ENCODE measurements around the gene CTNNA3.
"Not testable (repeated sequence)": the region's sequence is repeated elsewhere in the genome, so short reads cannot be mapped to it uniquely, and the experiment has no call there.

The CTNNA3 gene

GRCh38 chr10:67261300-67261797 lies 434.6 kb downstream of the CTNNA3 start:
- H3K9me3 Mint-ChIP-seq (ENCODE audit: low read depth), result peaks cover 3% of the 10 kb centered on the region
- H3K27ac Mint-ChIP-seq, result no peak overlapping the region
- no peaks in the 10 kb centered on the region for H3K4me1 Mint-ChIP-seq (ENCODE audit: low read depth)
- H3K4me3 Mint-ChIP-seq, result no peak overlapping the region
- peaks cover 7% of the 10 kb centered on the region for H3K27me3 Mint-ChIP-seq
- H3K36me3 Mint-ChIP-seq, result no peaks in the 10 kb centered on the region

- H3K9me3 Mint-ChIP-seq (ENCODE audit: low read depth), result peaks cover 3% of the 10 kb centered on the region
- no peaks in the 10 kb centered on the region for H3K36me3 Mint-ChIP-seq
- H3K27me3 Mint-ChIP-seq, result peaks cover 4% of the 10 kb centered on the region
- no peak overlapping the region for H3K27ac Mint-ChIP-seq
- no peak overlapping the region for H3K4me3 Mint-ChIP-seq
- no peaks in the 10 kb centered on the region for H3K4me1 Mint-ChIP-seq (ENCODE audit: low read depth)
These were observed 436.6 kb downstream of the CTNNA3 start for GRCh38 chr10:67259319-67259929.

DNA sequence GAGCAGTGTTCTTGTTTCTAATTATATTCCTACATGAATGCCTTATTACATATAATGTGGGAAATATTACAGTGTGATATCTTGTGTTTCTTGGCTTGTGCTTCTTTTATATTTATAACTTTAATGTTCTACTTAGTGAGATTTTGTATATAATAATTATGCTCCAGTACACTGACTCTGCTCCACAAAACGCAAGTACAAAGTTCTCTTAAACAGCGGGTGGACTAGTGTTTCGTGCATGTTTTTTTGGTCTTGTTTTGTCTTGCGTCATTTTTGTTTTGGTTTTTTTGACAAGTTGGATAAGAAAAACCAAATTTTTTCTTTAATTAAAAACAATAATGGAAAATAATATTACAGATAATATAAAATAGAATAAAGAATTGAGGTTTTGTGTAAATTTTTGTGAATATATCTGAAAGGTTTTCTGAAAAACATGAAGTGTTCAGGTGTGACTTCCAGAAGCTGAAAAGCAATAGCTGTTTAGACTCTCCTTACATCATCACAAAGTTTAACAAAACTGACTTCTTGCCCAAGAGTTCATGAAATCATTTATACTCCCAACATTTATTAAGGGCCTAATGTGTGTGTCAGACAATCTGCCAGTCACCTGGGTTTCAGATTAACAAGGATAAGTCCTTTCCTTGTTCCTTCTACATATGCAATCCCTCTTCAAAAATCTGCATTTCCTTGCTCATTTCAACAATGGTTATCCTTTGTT lies 438.4 kb downstream of the CTNNA3 start:
- Mint-ChIP-seq H3K9me3 (ENCODE audit: low read depth) (peaks cover 3% of the 10 kb centered on the region), H3K36me3 (no peaks in the 10 kb centered on the region), H3K4me1 (ENCODE audit: low read depth) (no peaks in the 10 kb centered on the region), H3K27ac (no peak overlapping the region), H3K27me3 (peaks cover 4% of the 10 kb centered on the region), H3K4me3 (no peak overlapping the region)

DNA sequence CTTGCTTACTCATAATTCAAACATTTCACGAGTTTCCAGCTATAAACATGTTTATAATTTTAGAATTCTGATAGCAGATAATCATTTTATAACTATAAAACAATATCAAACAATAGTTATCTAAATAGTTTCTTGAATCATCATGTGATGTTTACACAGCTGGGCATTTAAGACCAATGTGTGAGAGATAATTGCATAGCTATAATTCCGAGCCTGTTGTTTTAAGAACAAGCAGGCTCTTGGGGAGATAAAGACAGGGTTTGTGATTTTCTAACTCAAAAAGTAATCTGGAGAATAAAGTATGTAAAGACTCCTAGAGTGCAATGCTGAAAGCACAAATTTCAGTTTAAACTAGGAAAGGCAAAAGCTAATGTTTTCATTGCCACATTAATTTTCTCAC lies 439.0 kb downstream of the CTNNA3 start:
- Mint-ChIP-seq H3K9me3 (ENCODE audit: low read depth) (peaks cover 3% of the 10 kb centered on the region), H3K27ac (no peak overlapping the region), H3K27me3 (peaks cover 3% of the 10 kb centered on the region), H3K36me3 (no peaks in the 10 kb centered on the region), H3K4me1 (ENCODE audit: low read depth) (no peaks in the 10 kb centered on the region), H3K4me3 (no peak overlapping the region)

GRCh38 chr10:67250686-67251085 lies 445.3 kb downstream of the CTNNA3 start:
- H3K4me3 Mint-ChIP-seq, result no peak overlapping the region
- H3K27ac Mint-ChIP-seq, result no peak overlapping the region
- H3K4me1 Mint-ChIP-seq (ENCODE audit: low read depth), result no peaks in the 10 kb centered on the region
- H3K27me3 Mint-ChIP-seq, result peaks cover 1% of the 10 kb centered on the region
- no peaks in the 10 kb centered on the region for H3K36me3 Mint-ChIP-seq
- peaks cover 5% of the 10 kb centered on the region for H3K9me3 Mint-ChIP-seq (ENCODE audit: low read depth)

DNA sequence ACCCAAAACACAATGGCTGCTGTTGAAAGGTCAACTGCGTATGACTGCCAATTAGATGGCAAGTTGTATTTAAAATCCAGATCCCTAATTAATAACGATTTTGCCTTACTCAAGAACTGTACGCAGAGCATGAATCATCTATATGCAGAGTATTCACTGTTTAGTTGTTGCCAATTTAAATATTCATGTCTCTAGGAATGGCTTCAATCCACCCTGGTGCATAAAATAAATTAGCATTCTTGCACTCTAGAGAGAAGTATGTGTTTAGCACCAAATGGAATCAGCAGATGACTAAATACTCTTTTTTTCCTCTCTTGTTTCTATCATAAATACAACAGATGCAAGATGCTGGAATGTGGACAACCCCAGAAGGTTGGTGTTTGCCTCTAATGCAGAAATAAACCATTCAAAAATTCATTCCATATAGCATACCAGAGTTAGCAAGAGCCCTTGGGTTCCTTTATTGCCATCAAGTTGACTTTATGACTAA lies 449.9 kb downstream of the CTNNA3 start:
- H3K27ac Mint-ChIP-seq, result no peak overlapping the region
- H3K4me1 Mint-ChIP-seq (ENCODE audit: low read depth), result no peaks in the 10 kb centered on the region
- H3K36me3 Mint-ChIP-seq, result no peaks in the 10 kb centered on the region

DNA sequence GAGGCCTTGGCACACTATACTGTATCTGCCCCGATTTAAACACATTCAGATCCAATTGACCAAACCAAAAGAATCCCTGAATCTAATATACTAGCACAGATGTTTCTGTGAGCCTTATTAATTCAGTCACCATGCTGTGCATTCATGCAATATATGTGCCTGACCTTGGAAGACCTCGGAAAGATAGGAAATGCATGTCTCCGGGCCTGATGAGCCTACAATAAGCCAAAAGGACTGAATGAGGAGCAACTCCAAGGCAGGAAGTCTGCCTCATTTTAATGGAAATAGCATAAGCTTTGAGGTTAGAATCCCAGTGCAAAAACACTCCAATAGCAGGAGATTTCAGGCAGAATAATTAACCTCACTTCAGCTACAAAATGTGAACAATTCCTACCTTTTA lies 453.5 kb downstream of the CTNNA3 start:
- no peaks in the 10 kb centered on the region for H3K27me3 Mint-ChIP-seq
- H3K36me3 Mint-ChIP-seq, result no peaks in the 10 kb centered on the region
- H3K4me1 Mint-ChIP-seq (ENCODE audit: low read depth), result no peaks in the 10 kb centered on the region
- H3K27ac Mint-ChIP-seq, result no peak overlapping the region
- no peaks in the 10 kb centered on the region for H3K9me3 Mint-ChIP-seq (ENCODE audit: low read depth)
- no peak overlapping the region for H3K4me3 Mint-ChIP-seq

More for the DNA sequence above, 449.9 kb downstream of the CTNNA3 start:
- Mint-ChIP-seq H3K4me3 (no peak overlapping the region), H3K9me3 (ENCODE audit: low read depth) (peaks cover 5% of the 10 kb centered on the region), H3K27me3 (no peaks in the 10 kb centered on the region)

- H3K36me3 Mint-ChIP-seq, result no peaks in the 10 kb centered on the region
- no peak overlapping the region for H3K27ac Mint-ChIP-seq
- no peak overlapping the region for H3K4me3 Mint-ChIP-seq
- no peaks in the 10 kb centered on the region for H3K27me3 Mint-ChIP-seq
- H3K4me1 Mint-ChIP-seq (ENCODE audit: low read depth), result no peaks in the 10 kb centered on the region
- H3K9me3 Mint-ChIP-seq (ENCODE audit: low read depth), result no peaks in the 10 kb centered on the region
These were observed 454.5 kb downstream of the CTNNA3 start for GRCh38 chr10:67241451-67241850.

GRCh38 chr10:67239864-67240497 lies 456.0 kb downstream of the CTNNA3 start:
- H3K4me1 Mint-ChIP-seq (ENCODE audit: low read depth), result no peaks in the 10 kb centered on the region
- no peak overlapping the region for H3K4me3 Mint-ChIP-seq
- H3K27me3 Mint-ChIP-seq, result no peaks in the 10 kb centered on the region
- H3K27ac Mint-ChIP-seq, result no peak overlapping the region
- H3K36me3 Mint-ChIP-seq, result no peaks in the 10 kb centered on the region
- H3K9me3 Mint-ChIP-seq (ENCODE audit: low read depth), result no peaks in the 10 kb centered on the region

DNA sequence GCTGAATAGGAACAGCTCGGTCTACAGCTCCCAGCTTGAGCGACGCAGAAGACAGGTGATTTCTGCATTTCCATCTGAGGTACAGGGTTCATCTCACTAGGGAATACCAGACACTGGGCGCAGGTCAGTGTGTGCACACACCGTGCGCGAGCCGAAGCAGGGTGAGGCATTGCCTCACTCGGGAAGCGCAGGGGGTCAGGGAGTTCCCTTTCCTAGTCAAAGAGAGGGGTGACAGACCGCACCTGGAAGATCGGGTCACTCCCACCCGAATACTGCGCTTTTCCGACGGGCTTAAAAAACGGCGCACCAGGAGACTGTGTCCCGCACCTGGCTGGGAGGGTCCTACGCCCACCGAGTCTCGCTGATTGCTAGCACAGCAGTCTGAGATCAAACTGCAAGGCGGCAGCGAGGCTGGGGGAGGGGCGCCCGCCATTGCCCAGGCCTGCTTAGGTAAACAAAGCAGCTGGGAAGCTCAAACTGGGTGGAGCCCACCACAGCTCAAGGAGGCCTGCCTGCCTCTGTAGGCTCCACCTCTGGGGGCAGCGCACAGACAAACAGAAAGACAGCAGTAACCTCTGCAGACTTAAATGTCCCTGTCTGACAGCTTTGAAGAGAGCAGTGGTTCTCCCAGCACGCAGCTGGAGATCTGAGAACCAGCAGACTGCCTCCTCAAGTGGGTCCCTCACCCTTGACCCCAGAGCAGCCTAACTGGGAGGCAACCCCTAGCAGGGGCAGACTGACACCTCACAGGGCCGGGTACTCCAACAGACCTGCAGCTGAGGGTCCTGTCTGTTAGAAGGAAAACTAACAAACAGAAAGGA lies 465.1 kb downstream of the CTNNA3 start:
- not testable (repeated sequence) for H3K36me3 Mint-ChIP-seq; H3K4me1 Mint-ChIP-seq (ENCODE audit: low read depth); H3K27ac Mint-ChIP-seq; H3K9me3 Mint-ChIP-seq (ENCODE audit: low read depth); H3K4me3 Mint-ChIP-seq
- peaks cover 15% of the 10 kb centered on the region for H3K27me3 Mint-ChIP-seq

- H3K27me3 Mint-ChIP-seq, result peaks cover 11% of the 10 kb centered on the region
These were observed 470.8 kb downstream of the CTNNA3 start for GRCh38 chr10:67225226-67225625.

DNA sequence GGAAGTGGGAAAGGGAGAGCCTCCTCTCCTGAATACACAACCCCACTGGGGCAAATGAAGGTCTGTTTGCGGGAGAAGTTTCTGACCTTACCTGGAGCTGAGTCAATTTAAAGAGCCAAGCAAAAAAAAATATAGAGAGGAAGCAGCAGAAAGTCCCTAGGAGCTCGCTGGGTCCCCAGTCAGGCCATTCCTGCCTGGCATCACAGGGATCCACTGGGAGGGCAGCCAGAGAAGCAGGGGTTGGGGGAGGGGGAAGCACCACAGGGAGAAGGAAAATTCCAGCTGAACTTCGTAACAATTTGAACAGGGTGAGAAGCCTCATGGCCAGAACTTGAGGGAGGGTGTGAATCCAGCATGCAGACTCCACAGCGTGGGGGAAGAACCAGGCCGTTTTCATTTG lies 471.4 kb downstream of the CTNNA3 start:
- Mint-ChIP-seq H3K9me3 (ENCODE audit: low read depth) (peaks cover 11% of the 10 kb centered on the region), H3K4me3 (no peak overlapping the region), H3K4me1 (ENCODE audit: low read depth) (no peaks in the 10 kb centered on the region), H3K27ac (no peak overlapping the region), H3K27me3 (peaks cover 6% of the 10 kb centered on the region), H3K36me3 (no peaks in the 10 kb centered on the region)

More at GRCh38 chr10:67225226-67225625, 470.8 kb downstream of the CTNNA3 start:
- Mint-ChIP-seq H3K4me1 (ENCODE audit: low read depth) (no peaks in the 10 kb centered on the region), H3K4me3 (no peak overlapping the region), H3K27ac (no peak overlapping the region), H3K9me3 (ENCODE audit: low read depth) (peaks cover 11% of the 10 kb centered on the region), H3K36me3 (no peaks in the 10 kb centered on the region)

GRCh38 chr10:67222934-67223333 lies 473.1 kb downstream of the CTNNA3 start:
- H3K9me3 Mint-ChIP-seq (ENCODE audit: low read depth), result peaks cover 6% of the 10 kb centered on the region
- no peaks in the 10 kb centered on the region for H3K36me3 Mint-ChIP-seq
- no peak overlapping the region for H3K4me3 Mint-ChIP-seq
- no peak overlapping the region for H3K27ac Mint-ChIP-seq
- peaks cover 8% of the 10 kb centered on the region for H3K27me3 Mint-ChIP-seq
- no peaks in the 10 kb centered on the region for H3K4me1 Mint-ChIP-seq (ENCODE audit: low read depth)

DNA sequence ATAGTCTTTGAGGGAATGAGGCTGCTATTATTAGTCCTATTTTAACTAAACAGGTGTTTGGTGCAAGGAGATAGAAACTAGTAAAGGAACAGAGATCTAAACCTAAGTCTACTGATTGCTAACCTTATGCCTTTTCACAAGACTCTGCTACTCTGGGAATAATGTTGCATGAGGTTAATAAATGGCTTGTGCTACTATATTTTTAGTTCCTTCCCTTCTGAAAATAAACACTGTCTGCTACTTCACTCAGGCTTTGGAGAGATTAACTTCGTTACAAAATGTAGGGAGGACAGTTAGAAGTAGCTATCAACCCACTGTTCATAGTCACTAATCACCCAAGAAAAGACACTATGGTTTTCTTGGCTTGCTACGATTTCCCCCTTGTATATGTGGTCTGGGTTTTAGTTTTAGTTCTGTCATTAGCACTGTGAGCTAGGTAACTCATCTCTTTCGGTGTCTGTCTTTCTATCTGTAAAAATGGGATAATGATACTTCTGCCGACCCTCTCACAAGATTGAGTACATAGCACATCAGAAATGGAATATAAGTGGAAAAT lies 474.0 kb downstream of the CTNNA3 start:
- Mint-ChIP-seq H3K4me3 (no peak overlapping the region), H3K27ac (no peak overlapping the region), H3K36me3 (no peaks in the 10 kb centered on the region), H3K27me3 (peaks cover 8% of the 10 kb centered on the region), H3K9me3 (ENCODE audit: low read depth) (peaks cover 6% of the 10 kb centered on the region), H3K4me1 (ENCODE audit: low read depth) (no peaks in the 10 kb centered on the region)
